IPS-15b (cell line): ENCODE data around the gene PITPNC1.

Experiments
- H3K27me3 ChIP-seq: one replicate; pipeline ENCODE4 v1.6.1; 2013; ENCODE audit warnings: low read length; ENCODE audit not compliant: control insufficient read depth, insufficient read depth
- H3K36me3 ChIP-seq: one replicate; pipeline ENCODE4 v1.6.1; 2013; ENCODE audit warnings: low read length; ENCODE audit not compliant: control insufficient read depth, insufficient read depth
- H3K4me1 ChIP-seq: one replicate; pipeline ENCODE4 v1.6.1; 2013; ENCODE audit warnings: mild to moderate bottlenecking, low read length; ENCODE audit not compliant: control insufficient read depth, insufficient read depth
- H3K4me3 ChIP-seq: one replicate; pipeline ENCODE4 v1.5.1; 2013; ENCODE audit warnings: low read depth, low read length
- H3K9ac ChIP-seq: one replicate; pipeline ENCODE4 v1.6.1; 2013; ENCODE audit warnings: low read depth, mild to moderate bottlenecking, low read length
- H3K9me3 ChIP-seq: one replicate; pipeline ENCODE4 v1.6.1; 2013; ENCODE audit warnings: mild to moderate bottlenecking, low read length; ENCODE audit not compliant: control insufficient read depth, insufficient read depth

The PITPNC1 gene

DNA sequence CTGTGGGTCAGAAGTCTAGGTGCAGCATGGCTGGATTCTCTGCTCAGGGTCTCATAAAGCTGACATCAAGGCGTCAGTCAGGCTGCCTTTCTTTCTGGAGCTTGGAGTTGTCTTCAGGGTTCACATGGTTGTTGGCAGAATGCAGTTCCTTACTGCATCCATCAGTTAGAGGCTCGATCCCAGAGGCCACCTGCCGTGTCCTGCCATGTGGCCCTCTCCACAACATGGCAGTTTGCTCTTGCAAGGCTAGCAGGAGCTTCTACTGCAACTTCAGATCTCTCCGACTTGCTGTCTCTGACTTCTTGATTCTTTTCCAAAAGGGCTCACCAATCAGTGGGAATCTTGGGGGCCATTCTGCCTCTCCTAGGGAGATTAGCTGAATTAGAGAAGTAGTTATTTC lies 11.9 kb downstream of the PITPNC1 start:
- H3K9ac ChIP-seq, result no peak overlapping the region
- no peaks in the 10 kb centered on the region for H3K27me3 ChIP-seq
- peaks cover 4% of the 10 kb centered on the region for H3K4me1 ChIP-seq
- no peaks in the 10 kb centered on the region for H3K9me3 ChIP-seq
- H3K36me3 ChIP-seq, result no peaks in the 10 kb centered on the region
- no peak overlapping the region for H3K4me3 ChIP-seq

DNA sequence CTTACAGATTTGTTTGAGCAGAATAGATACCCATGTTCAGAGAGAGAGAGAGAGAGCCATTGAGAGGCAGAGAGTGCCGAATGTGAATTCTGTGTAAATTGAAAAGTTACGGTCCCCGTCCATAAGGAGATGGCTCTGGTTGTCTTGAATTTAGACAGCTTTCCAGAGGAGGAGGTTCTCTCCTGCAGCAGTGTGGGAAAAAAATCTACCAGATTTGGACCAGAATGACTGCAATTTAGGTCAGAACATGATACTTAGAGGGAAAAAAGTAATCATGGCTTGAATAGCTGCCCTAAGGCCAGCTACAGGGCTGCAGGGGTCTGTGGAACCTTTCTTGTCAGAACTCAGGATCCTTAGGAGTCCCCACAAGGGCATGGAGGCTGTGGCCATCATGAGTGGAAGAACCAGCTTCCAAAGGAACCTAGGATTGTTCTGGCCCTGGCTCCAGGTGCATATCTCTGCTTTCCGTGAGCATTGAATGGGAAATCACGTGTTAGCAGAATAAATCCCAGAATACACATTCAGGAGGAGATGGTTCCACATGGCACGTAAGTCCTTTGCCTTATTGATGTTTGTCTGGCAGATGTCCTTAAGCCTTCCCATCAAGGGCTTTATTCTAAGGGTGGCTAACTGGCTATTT lies 13.0 kb downstream of the PITPNC1 start:
- Histone ChIP-seq H3K4me1 (peaks cover 4% of the 10 kb centered on the region), H3K9ac (no peak overlapping the region), H3K36me3 (no peaks in the 10 kb centered on the region), H3K27me3 (no peaks in the 10 kb centered on the region), H3K9me3 (no peaks in the 10 kb centered on the region), H3K4me3 (no peak overlapping the region)

DNA sequence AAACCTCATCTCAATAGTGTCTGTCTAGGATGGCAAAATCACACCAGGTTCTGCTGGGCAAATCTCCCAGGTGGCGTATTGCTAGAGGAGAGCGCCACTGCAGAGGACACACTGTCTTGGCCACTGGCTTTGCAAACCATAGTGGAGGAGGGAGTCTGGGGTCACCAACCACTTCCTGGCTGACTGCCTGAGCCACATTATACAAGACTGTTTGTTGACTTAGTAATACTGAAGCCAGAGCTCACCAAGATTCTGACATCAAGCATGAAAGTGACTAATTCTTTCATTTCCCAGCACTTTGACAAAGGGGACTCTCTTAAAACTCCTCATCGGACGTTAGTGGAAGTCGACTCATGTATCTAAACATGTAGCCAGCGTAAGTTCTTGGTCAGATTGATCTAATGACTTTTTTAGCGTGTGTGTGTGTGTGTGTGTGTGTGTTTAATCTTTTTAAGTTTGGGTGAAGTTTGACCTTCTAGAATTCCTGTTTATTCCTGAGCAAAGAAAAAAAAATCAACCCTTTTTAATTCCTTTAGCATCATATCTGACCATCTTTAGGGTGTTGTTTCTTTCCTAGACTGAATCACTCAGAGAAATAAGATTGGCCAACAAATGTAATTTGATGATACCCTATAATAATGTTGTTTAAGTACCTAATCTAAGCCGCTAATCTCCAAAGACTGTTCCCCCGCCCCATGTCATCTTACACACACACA lies 13.7 kb downstream of the PITPNC1 start:
- Histone ChIP-seq H3K9ac (no peak overlapping the region), H3K4me3 (no peak overlapping the region), H3K27me3 (no peaks in the 10 kb centered on the region)

DNA sequence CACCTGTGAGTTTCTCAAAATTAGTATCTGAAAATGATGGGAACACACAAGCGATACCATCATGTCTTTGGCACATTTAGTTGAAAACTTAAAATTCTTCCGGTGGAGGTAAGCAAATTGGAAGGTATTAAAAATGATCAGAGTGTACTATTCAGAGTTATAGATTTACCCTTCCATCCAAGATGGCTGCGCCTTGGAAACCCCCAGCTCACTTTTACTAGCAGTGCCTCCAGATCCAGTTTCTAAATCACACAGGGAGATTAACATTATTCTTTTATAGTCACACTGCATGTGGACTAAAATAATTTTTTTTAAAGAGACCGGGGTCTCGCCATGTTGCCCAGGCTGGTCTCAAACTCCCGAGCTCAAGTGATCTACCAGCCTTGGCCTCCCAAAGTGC lies 15.0 kb downstream of the PITPNC1 start:
- Histone ChIP-seq H3K9me3 (no peaks in the 10 kb centered on the region), H3K36me3 (no peaks in the 10 kb centered on the region)

More for the DNA sequence above, 13.7 kb downstream of the PITPNC1 start:
- Histone ChIP-seq H3K9me3 (no peaks in the 10 kb centered on the region), H3K4me1 (peaks cover 4% of the 10 kb centered on the region), H3K36me3 (no peaks in the 10 kb centered on the region)

DNA sequence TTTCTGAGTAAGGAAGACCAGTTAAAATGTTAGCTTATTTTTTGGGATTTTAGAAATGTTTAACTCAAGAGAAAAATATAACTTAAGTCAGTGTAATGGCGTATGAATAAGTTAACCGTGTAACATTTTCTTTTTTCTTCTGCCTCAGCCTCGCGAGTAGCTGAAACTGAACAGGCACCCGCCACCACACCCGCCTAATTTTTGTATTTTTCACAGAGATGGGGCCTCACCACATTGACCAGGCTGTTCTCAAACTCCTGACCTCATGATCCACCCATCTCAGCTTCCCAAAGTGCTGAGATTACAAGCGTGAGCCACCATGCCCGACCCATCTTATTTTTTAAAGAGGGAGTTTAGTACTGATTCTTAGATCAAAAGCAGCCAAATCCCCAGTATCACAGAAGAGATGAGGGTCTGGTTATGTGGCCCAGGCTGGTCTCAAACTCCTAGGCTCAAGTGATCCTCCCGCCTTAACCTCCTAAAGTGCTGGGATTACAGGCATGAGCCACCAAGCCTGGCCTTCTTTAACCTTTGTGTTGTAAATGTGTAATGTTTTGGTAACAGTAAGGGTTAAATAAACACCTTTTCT lies 16.8 kb downstream of the PITPNC1 start:
- Histone ChIP-seq H3K36me3 (no peaks in the 10 kb centered on the region), H3K27me3 (no peaks in the 10 kb centered on the region), H3K9ac (no peak overlapping the region), H3K4me1 (no peaks in the 10 kb centered on the region), H3K4me3 (no peak overlapping the region), H3K9me3 (no peaks in the 10 kb centered on the region)

More for the DNA sequence above, 15.0 kb downstream of the PITPNC1 start:
- peaks cover under 1% of the 10 kb centered on the region for H3K4me1 ChIP-seq
- no peak overlapping the region for H3K9ac ChIP-seq
- H3K4me3 ChIP-seq, result no peak overlapping the region
- H3K27me3 ChIP-seq, result no peaks in the 10 kb centered on the region

DNA sequence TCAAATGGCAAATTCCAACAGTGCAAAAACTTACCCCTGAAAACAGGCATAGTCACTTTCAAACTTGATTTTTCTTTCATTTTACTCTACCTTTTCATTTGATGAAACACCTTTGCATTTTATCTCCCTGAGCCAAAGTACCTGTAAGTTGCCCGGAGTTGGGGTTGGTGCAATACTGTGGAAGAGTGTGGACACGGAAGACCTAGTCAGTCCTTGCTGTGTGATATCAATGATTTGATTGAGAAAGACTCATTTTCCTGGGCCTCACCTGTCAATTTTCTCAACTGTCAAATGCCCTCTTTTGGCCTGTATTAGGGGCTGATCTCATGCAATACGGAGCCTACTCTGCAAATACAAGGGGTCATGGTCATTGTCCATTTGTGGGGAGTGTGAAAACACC lies 22.6 kb downstream of the PITPNC1 start:
- Histone ChIP-seq H3K4me3 (no peak overlapping the region), H3K9me3 (no peaks in the 10 kb centered on the region), H3K4me1 (peaks cover 3% of the 10 kb centered on the region)

DNA sequence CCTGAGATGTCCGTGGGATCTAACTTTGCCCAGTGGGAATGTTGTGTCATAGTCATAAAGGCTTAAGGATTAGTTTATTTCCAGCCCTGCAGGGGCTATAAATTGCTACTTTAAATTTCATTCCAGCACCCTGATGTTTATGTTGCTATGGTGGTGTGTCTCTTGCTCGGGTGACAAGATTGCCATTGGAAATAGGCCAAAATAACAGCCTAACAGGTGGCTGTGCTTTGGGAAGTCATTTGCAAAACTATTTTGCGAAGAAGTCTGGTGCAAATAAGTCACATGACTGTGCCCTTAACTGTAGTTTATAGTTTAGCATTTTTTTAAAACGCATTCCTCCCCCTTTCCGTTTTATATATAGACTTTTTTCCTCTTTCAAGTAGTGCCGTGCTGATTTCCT lies 23.1 kb downstream of the PITPNC1 start:
- Histone ChIP-seq H3K36me3 (no peaks in the 10 kb centered on the region), H3K4me1 (peaks cover 3% of the 10 kb centered on the region), H3K27me3 (no peaks in the 10 kb centered on the region), H3K9ac (no peak overlapping the region), H3K9me3 (no peaks in the 10 kb centered on the region), H3K4me3 (no peak overlapping the region)

More for the DNA sequence above, 22.6 kb downstream of the PITPNC1 start:
- no peaks in the 10 kb centered on the region for H3K36me3 ChIP-seq
- H3K9ac ChIP-seq, result no peak overlapping the region
- H3K27me3 ChIP-seq, result no peaks in the 10 kb centered on the region

DNA sequence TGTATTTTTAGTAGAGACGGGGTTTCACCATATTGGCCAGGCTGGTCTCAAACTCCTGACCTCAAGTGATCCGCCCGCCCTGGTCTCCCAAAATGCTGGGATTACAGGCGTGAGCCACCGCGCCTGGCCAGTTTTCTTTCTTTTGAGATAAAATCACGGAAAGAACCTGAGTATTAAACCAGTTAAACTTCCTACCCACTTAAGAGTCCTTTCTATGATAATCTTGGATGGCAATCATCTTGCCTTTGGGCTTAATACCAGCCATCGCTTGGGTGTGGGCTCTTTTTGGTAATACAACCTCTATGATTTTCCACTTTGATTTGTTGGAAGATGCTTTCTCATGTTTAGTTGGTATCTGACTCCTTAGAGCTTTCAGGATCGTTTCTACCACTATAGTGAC lies 24.0 kb downstream of the PITPNC1 start:
- no peaks in the 10 kb centered on the region for H3K36me3 ChIP-seq
- H3K9ac ChIP-seq, result no peak overlapping the region
- no peaks in the 10 kb centered on the region for H3K9me3 ChIP-seq
- no peak overlapping the region for H3K4me3 ChIP-seq
- H3K4me1 ChIP-seq, result peaks cover 3% of the 10 kb centered on the region
- no peaks in the 10 kb centered on the region for H3K27me3 ChIP-seq

DNA sequence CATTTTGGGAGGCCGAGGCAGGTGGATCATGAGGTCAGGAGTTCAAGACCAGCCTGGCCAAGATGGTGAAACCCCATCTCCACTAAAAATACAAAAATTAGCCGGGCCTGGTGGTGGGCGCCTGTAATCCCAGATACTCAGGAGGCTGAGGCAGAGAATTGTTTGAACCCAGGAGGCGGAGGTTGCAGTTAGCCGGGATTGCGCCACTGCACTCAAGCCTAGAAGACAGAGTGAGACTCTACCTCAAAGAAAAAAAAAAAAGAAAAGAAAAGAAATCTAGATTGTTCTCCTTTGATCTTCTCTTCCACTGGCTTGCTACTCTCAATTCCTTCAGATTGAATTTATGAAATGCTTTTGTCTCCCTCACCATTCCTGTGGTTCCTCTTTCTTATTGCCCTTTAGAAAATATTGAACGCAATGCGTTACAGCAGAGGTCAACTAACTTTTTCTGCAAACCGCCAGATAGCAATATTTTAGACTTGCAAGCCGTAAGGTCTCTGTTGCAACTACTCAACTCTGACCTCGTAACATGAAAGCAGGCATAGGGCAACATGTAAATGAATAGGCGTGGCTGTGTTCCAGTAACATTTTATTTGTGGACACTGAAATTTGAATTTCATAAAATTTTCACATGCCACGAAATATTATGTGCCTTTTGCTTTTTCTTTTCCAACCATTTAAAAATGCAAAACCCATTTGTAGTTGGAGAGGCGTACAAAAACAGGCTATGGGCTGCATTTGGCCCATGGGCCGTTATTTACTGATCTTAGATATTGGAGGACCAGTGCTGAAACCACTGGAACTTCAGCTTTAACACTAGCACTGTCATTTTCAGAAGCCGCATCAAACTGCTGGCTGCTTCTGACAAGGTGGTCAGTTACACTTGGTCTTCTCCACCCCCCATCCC lies 24.8 kb downstream of the PITPNC1 start:
- no peaks in the 10 kb centered on the region for H3K9me3 ChIP-seq
- no peak overlapping the region for H3K9ac ChIP-seq
- no peaks in the 10 kb centered on the region for H3K27me3 ChIP-seq
- no peaks in the 10 kb centered on the region for H3K36me3 ChIP-seq
- no peak overlapping the region for H3K4me3 ChIP-seq
- H3K4me1 ChIP-seq, result peaks cover 3% of the 10 kb centered on the region

DNA sequence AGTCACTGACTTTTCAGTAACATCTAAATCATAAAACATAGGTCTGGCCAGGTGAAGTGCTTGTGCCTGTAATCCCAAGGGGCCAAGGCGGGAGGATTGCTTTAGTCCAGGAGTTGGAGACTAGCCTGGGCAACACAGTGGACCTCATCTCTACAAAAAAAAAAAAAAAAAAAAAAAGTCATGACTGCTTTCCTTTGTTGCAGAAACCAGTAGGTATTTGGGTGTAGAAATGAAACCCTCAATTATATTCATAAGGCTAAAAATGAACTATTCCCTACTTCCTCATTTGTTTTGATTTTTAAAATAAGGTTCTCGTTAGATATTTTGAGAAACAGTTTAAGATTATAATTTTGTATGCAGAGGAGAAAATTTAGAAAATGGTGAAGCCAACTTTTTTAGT lies 26.0 kb downstream of the PITPNC1 start:
- no peak overlapping the region for H3K4me3 ChIP-seq
- H3K9ac ChIP-seq, result no peak overlapping the region
- no peaks in the 10 kb centered on the region for H3K9me3 ChIP-seq
- H3K4me1 ChIP-seq, result peaks cover 3% of the 10 kb centered on the region
- no peaks in the 10 kb centered on the region for H3K36me3 ChIP-seq
- H3K27me3 ChIP-seq, result no peaks in the 10 kb centered on the region

DNA sequence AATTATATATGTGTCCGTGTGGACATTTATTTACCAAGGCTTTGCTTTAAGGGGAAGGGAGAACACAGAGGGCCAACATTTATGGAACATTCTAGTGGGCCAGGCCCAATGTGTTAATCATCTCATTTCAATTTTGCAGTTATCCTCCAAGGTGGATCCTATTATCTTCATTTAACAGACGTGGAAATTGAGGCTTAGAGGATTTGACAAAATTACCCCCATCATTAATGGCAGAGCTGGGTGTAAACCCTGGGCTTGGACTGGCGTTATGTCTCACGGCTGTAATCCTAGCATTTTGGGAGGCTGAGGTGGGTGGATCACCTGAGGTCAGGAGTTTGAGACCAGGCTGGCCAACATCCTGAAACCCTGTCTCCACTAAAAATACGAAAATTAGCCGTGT lies 26.4 kb downstream of the PITPNC1 start:
- H3K4me3 ChIP-seq, result no peak overlapping the region
- H3K27me3 ChIP-seq, result no peaks in the 10 kb centered on the region

More for the DNA sequence above, 26.4 kb downstream of the PITPNC1 start:
- no peak overlapping the region for H3K9ac ChIP-seq
- H3K4me1 ChIP-seq, result peaks cover 3% of the 10 kb centered on the region
- H3K9me3 ChIP-seq, result no peaks in the 10 kb centered on the region
- H3K36me3 ChIP-seq, result no peaks in the 10 kb centered on the region
